Cardiac fibroblast (primary cell): ENCODE results near the gene CCDC148.

Experiments
- DNase-seq, 2 donors: peaks; one replicate each; pipeline versions ENCODE4 v3.0.0 to v3.0.0-alpha.2; 2010; ENCODE audit warnings: low read depth in 2 of 2
- H3K4me3 ChIP-seq, 2 donors: replicated peaks in 1 of 2; 1 replicate in 1 of 2; 2 replicates in 1 of 2; pipeline ENCODE4 v1.5.1; 2011; ENCODE audit warnings: low read depth in 2 of 2, low read length in 2 of 2, mild to moderate bottlenecking in 2 of 2, moderate library complexity in 1 of 2
- TF ChIP-seq, protein P1 (sequence below): IDR thresholded peaks from one replicate; pipeline ENCODE4 v1.5.1; 2011; ENCODE audit warnings: low read depth, mild to moderate bottlenecking, low read length, inconsistent platforms

Gene CCDC148

DNA sequence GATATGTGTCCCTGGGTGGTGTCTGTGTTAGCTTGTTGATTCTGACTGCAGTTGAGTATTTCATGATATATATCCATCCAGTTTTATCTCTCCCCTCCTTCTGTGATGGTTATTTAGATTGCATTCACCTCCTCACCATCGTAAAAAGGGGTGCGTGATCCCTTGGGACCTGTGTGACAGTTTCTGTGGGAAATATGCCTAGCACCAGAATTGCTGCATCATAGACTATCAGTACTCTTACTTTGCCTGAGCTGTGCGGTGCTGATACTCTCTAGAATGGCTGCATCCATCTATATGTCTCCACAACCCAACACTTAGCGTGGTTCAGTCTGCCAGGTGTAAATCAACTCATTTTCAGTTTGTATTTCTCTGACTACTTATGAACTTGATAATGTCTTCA lies 34.5 kb upstream of the CCDC148 start:
- H3K4me3 ChIP-seq = no peak overlapping the region
- DNase-seq = no peak
- TF ChIP-seq, protein P1, sequence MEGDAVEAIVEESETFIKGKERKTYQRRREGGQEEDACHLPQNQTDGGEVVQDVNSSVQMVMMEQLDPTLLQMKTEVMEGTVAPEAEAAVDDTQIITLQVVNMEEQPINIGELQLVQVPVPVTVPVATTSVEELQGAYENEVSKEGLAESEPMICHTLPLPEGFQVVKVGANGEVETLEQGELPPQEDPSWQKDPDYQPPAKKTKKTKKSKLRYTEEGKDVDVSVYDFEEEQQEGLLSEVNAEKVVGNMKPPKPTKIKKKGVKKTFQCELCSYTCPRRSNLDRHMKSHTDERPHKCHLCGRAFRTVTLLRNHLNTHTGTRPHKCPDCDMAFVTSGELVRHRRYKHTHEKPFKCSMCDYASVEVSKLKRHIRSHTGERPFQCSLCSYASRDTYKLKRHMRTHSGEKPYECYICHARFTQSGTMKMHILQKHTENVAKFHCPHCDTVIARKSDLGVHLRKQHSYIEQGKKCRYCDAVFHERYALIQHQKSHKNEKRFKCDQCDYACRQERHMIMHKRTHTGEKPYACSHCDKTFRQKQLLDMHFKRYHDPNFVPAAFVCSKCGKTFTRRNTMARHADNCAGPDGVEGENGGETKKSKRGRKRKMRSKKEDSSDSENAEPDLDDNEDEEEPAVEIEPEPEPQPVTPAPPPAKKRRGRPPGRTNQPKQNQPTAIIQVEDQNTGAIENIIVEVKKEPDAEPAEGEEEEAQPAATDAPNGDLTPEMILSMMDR = no peak

DNA sequence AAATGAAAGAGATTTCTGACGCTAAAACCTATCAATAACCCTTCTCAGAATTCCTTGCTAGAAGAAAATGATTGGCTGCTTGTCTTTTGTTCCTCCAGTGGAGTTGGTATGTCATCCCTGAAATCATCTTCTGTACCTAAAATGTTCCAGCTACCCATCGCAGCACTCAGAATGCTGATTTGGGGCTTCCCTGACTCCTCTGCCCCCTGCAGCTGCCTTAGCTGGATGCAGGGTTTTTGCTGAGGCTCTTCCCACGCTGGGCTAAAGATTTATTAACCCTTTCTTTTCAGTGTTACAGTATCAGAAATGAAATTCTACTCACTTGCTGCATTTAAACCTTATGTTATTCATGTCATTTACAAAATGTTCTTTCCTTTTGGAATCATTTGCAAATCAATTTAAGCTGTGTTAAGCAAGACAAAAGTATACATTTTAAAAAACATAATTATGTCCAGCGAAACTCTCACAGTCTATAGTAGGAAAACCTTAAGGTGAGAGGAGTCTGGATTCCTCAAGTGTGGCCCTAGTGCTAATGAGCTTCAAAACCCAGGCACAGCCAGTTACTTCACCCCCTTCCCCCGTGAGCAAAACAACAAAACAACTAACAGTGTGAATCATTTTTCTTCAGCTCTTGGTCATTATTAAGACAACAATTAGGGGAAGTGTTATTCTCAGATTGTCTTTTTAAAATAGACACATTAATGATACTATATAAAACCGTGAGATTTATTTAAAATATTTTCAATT lies 33.0 kb upstream of the CCDC148 start:
- DNase-seq = no peak
- no peak overlapping the region for H3K4me3 ChIP-seq
- TF ChIP-seq, protein P1 = no peak

DNA sequence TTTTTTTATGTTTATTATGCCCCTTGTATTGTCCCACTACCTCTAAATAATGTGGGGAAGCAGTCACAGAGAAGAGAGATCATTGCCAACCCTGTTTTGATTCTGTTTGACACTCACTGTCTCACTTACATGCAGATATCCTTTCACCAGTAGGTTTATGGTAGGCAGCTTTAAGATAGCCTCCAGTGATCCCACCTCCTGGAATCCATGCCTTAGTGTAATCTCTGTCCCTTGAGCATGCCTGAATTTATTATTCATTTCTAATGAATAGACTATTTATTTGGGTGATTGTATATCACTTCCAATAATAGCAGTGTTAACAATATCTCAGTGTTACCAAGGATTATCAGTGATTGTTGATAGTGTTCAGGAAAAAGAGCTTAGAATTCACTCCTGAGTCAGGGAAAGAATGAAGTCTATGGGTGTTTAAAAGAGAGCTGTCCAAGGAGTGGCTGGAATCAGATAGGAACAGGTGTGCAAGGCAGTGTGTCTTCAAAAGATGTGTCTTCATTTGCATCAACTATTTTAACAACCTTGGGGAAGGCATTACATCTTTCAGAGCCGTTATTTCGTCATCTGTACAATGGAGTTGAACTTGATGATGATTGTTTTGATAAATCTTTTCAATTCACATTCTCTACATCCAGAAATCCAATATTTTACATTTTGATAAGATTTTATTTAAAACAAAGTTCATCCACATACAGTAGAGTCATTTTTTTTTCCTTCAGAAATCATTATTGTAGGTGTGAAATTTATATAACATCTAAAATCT lies 32.1 kb upstream of the CCDC148 start:
- no peak for DNase-seq
- TF ChIP-seq, protein P1 = no peak

DNA sequence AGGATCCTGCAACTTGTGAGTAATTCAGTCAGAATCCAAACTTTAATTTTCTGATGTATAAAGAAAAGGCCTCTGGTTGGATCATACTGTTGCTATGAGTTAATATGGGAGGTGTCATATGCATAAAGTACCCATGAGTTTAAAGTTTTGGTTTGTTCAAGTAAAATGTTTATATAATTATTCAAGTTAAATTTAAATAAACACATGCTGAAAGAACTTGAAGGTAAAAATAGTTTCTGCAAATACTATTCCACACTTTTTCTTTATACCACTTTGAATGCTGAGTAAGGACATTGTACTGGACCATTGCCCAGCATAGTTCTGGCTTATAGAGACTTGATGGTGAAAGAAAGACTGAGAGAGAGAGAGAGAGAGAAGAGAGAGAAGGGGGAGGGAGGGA lies 30.9 kb upstream of the CCDC148 start:
- H3K4me3 ChIP-seq = no peak overlapping the region
- TF ChIP-seq, protein P1 = no peak
- DNase-seq = peak; percentile 78 to 82

More for the DNA sequence above, 32.1 kb upstream of the CCDC148 start:
- H3K4me3 ChIP-seq = no peak overlapping the region

DNA sequence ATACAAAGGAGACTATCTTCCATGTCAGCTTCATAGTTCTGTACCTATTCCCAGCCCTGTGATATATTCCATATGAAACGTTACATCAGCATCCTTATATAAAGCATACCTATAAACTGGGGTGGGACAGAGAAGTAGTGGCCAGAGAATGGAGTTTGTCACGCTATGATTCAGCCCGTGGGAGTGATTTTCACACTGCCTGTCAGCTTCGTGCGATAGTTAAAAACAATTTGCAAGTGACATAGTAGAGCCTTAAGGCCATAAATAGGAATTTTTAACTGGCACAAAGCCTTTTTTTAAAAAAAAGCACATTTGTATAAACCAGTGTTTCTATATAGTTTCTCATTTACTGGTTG lies 30.4 kb upstream of the CCDC148 start:
- TF ChIP-seq, protein P1 = no peak
- DNase-seq = peak; percentile 40 to 62
- H3K4me3 ChIP-seq = no peak overlapping the region

DNA sequence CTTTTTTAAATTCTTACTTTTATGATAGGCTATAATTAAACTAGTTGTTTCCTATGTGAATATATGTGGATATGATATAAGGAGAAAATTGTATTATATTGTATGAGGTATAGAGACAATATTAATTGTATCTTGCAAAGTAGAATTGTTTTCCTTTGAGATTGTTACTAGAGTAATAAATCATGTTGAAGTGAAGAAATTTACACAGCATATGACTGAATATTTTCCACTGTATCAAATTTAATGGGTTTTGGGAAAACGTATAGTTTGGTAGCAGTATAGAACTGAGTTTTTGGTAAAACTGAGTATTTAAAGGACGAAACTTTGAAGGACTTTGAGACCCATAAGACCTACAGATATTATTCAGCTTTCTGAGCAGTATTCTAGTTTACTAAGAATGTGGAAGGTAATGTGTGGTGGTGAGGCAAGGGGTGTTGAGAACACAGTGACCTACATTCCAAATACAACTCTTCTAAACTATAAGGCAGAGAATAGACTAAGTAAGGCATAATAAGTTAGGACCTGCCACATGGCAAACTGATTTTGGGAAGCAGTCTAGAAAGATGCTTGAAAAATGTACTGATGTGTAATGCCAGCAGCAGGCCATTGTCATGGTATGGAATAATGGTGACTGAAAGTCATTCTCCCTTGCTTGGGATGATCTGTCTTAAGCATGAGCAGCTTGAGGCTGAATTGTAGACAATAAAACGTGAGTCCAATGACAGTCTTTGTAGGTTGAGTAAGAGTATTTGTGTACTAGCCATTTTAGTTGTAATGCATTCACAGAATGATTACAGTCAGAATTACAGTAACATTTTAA lies 29.8 kb upstream of the CCDC148 start:
- TF ChIP-seq, protein P1 = no peak
- H3K4me3 ChIP-seq = no peak overlapping the region
- no peak for DNase-seq
